GM18511 (cell line): ENCODE data around the gene LIX1L.
A peak's percentile ranks its signal among the peaks of the same experiment; 100 is the strongest.
"Not testable (repeated sequence)": the region's sequence is repeated elsewhere in the genome, so short reads cannot be mapped to it uniquely, and the experiment has no call there.

Experiments
- ATAC-seq: cut with Tn5 transposase; IDR thresholded peaks from one replicate; pipeline ENCODE4 v1.9.1; 2021; ENCODE audit warnings: mild to moderate bottlenecking, moderate library complexity; ENCODE audit not compliant: unreplicated experiment

LIX1L gene

GRCh38 chr1:145937436-145937835 is 20.4 kb downstream of the LIX1L start:
- ATAC-seq: no peak

DNA sequence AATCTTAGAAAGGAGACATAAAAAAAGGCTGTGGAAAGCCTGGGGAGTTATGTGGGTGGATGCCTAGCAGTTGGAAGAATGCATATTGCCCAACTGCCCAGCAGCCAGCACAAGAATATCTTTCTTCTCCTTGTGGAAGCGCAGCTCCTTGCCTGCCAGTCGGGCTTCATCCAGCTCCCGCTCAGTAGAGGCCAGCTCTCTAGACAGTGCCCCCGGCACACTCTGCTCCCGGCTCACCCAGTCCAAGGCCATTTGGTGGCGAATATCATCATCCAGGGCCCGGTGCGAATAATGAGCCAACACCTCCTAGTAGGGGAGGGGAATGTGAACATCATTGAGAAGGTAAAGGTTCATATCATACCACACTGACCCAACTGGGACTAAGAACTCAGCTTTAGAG is 21.6 kb downstream of the LIX1L start:
- ATAC-seq: no peak

DNA sequence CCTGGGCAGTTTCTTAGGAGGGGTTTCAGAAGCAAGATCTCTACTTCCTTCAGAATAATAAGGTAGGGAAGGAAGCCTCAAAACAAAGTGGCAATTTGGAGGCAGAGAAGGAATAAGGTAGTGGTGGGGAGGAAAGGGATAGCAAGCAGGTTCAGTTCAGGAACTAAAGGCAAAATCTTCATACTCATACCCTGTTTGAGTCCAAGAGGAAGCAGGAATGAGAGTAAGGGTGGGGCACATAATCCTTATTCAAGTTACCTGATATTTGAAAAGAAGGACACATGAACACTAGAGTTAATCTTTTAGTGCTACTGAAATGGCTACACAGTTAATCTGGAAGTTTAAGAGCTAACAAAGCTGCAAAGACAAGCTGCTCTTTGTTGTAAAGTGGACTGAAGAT is 22.1 kb downstream of the LIX1L start:
- no peak for ATAC-seq

DNA sequence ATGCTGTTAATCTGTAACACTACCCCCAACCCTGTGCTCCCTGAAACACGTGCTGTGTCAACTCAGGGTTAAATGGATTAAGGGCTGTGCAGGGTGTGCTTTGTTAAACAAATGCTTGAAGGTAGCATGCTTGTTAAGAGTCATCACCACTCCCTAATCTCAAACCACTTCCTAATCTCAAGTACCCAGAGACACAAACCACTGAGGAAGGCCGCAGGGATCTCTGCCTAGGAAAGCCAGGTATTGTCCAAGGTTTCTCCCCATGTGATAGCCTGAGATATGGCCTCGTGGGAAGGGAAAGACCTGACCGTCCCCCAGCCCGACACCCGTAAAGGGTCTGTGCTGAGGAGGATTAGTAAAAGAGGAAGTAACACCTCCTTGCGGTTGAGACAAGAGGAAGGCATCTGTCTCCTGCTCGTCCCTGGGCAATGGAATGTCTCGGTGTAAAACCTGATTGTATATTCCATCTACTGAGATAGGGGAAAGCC is 25.3 kb downstream of the LIX1L start:
- ATAC-seq: not testable (repeated sequence)

GRCh38 chr1:145927916-145928643 is 29.7 kb downstream of the LIX1L start:
- no peak for ATAC-seq

DNA sequence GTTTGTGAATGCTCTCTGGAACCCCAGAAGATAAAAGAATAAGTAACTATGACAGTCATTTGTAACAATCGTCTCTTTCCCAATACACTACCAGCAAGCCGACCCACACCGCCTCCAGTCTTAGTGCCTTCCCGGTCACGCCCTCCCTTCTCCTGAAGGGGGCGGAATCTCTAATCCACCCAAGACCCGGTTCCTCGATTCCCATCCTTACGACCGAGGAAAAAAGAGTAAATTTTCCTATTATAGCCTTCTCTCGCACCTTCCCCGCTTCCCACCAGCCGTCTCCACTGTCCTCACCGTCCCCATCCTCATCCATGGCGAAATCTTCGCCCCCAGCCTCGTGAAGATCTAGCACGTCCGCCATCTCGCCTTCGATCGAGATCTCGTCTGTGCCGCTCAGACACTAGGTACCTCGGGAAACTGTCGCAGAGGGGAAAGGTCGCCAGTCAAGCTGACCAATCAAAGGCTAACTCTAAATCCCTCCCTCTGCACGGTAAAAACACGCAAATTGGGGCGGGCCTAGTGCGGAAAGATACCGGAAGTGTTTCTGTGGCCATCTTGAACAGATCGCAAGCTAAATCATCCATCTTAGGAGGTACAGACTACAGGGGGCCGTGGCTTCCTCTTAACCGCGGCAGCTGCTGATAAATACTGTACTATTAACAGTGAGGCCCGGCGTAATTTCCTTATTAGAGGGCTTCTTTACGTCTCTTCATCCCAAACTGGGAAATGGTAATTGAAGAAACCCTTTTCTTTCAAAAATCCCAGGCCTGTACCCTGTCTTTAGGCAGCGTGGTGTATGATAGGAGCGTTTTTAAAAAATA is 30.5 kb downstream of the LIX1L start, which contains the start of gene RBM8A:
Gene RBM8A, minus strand, starts transcription at position 422 of the 824 bp plus-strand sequence. Its CDS starts 58 bp downstream, at position 364.
- ATAC-seq: peak; percentile 96

- ATAC-seq: peak; percentile 18
Measured at GRCh38 chr1:145926686-145927062, 31.1 kb downstream of the LIX1L start.

- ATAC-seq: no peak
Measured at GRCh38 chr1:145922266-145922665, 35.6 kb downstream of the LIX1L start.

GRCh38 chr1:145920297-145920696 is 37.5 kb downstream of the LIX1L start:
- not testable (repeated sequence) for ATAC-seq

- peak; percentile 90 for ATAC-seq
Measured at GRCh38 chr1:145918992-145919939, 38.6 kb downstream of the LIX1L start.

- peak; percentile 89 for ATAC-seq
Measured at GRCh38 chr1:145918144-145918991, 39.4 kb downstream of the LIX1L start, which contains the start of gene PEX11B. PEX11B (minus strand) TSS chr1:145918717; CDS start chr1:145918688, 29 bp downstream.

- no peak for ATAC-seq
Measured at GRCh38 chr1:145917595-145917994, 40.2 kb downstream of the LIX1L start.

- no peak for ATAC-seq
Measured at GRCh38 chr1:145916745-145917144, 41.1 kb downstream of the LIX1L start.

DNA sequence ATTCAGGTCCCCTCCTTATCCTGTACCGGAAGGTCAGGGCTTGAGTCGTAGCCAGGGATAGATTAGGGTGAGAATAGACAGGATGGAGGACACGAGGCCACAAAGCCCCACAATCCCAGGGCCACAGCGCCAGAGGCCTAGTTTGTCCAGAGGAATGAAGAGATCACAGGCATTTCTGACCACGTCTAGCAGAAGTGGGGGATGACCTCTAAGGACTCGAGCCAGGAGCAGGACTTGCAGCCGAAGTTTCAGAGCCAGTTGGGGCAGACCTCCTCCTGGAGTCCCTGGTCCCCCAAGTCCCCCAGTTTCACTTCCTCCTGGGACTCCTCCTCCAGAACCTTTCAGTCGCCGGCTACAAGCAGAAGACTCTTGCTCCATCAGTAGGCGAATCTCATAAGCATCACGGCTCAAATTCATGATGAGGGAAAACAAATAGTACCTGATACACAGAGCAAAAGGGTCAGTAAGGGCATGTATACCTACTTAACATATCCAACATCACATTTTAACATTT is 45.6 kb downstream of the LIX1L start:
- ATAC-seq: no peak

- ATAC-seq: no peak
Measured at GRCh38 chr1:145908653-145909052, 49.2 kb downstream of the LIX1L start.

DNA sequence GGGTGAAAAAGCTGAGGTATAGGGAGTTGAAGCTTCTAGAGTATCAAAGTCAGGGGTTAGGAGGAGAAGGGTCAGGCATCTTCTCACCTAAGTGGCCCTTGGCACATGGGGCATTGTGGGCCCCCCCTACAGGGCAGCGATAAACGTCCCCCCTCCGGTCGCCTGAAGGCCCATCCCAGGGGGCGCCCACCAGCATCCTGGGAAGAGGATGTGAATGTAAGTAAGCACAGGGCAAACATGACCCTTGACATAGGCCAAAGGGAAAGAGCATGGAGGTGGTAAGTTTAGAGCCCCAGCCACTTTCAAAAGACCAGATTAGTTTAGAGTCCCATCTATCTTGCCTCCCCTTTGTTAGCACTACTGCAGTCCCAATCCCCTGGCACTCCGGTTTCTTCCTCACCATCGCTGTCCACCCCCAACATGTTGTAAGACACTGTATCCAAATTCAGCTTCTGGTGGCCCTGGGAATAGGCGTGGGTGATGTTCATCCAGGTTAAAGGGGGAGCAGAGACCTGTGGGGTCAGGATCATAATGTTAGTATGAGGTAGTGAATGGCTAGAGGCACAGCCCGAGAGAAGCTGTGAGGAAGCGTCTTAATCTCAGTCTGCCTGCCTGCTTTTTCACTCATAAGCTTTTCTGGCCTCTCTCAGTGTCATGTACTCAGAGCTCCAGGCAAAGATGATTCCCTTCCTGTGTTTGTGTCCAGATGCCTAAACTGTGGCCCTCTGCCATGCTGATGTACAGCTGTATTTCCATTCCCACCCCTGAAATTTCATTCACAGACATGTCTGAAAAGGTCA is 50.7 kb downstream of the LIX1L start:
- ATAC-seq: no peak

DNA sequence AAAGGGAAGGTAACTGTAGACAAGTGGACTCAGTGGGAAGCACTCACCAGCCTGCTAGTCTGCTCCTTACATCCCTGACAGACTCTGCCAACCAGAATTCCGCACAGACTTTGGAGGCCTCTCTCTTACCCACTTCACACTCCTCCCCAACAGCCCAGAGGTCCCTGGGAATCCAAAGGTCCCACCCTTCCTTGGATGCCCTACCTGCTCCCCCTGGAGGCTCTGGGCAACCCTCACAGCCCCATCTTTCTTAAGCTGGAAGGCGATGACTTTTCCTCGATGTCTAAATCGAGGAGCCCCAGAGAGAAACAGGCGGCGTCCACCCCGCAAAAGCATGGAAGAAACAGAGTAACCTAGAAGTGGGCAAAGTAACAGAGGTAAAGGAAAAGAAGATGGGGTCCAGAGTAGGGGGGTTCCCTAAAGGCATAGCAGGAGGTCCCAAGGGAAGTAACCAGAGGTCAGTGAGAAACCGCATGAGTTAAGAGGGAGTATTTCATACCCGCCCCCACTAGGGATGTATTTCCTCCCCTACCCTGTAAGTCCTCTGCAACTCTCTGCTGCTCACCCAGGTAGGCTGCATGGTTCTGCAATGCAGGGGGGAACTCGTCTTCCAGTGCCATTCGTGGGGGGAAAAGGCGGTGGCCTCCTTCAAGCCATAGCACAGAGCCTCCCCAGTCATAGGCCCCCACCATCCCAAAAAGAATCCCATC is 56.4 kb downstream of the LIX1L start:
- ATAC-seq: no peak

DNA sequence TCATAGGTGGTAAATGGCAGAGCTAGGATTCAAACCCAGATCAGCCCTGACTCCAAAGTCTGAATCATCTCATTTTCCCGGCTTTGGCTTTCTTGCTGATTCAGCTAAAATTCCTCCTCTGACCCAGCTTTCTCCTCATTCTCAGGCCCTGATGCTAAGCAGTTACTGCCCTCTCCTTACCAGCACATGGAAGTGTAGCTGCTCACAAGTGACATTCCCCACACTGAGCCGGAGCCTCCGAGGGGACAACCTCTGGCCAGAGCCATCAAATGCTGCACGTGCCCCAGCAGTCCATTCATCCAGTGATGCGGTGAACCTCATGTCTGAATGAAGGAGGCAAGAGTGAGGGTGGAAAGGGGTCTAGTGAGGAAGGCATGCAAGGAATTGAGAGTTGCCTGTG is 59.1 kb downstream of the LIX1L start:
- no peak for ATAC-seq
